HL-60 (cell line): ENCODE data around the gene DEGS1.

Experiments
- GABPA ChIP-seq: IDR thresholded peaks from 2 replicates; pipeline ENCODE4 v1.6.1; 2012; ENCODE audit warnings: low read depth
- POLR2AphosphoS5 ChIP-seq: IDR thresholded peaks from 2 replicates; pipeline ENCODE4 v1.6.1; 2012; ENCODE audit warnings: low read depth
- TF ChIP-seq, protein P1 (sequence below): IDR thresholded peaks from 2 replicates; pipeline ENCODE4 v1.6.1; 2012; ENCODE audit warnings: low read depth; ENCODE audit not compliant: insufficient replicate concordance
- TF ChIP-seq, protein P2 (sequence below): IDR thresholded peaks from one replicate; pipeline ENCODE4 v1.5.1; 2011; ENCODE audit warnings: low read length, control low read depth, inconsistent platforms; ENCODE audit not compliant: insufficient read depth

DNA sequence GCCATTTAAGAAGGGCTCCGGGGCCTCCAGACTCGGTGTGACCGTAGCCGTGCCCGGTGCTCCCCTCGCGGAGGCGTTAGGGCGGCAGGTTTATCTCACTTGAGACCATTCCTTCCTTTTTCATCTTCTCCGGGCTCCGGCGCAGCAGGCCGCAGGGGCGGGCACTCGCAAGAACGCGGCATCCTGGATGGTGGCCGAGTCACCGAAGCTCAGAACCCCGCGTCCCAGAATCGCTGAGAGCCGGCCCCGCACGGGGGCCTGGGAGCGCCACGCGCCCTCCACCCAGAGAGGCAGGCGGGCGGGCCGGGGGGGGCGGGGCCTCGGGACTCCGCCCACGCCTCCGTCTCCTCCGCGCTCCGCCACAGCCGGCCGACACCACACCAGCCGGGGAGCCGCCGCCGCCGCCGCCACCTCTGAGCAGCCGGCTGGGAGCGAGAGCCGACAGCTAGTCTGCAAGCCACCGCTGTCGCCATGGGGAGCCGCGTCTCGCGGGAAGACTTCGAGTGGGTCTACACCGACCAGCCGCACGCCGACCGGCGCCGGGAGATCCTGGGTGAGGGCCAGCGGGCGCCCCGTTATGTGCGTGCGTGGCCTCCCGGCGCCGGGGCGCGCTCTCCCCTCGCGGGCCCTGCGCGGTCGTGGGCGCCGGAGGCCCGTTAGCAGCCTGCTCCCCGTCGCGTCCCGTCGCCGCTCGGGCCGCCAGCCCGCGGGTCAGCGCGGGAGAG lies at the start of gene DEGS1:
- TF ChIP-seq, protein P1, sequence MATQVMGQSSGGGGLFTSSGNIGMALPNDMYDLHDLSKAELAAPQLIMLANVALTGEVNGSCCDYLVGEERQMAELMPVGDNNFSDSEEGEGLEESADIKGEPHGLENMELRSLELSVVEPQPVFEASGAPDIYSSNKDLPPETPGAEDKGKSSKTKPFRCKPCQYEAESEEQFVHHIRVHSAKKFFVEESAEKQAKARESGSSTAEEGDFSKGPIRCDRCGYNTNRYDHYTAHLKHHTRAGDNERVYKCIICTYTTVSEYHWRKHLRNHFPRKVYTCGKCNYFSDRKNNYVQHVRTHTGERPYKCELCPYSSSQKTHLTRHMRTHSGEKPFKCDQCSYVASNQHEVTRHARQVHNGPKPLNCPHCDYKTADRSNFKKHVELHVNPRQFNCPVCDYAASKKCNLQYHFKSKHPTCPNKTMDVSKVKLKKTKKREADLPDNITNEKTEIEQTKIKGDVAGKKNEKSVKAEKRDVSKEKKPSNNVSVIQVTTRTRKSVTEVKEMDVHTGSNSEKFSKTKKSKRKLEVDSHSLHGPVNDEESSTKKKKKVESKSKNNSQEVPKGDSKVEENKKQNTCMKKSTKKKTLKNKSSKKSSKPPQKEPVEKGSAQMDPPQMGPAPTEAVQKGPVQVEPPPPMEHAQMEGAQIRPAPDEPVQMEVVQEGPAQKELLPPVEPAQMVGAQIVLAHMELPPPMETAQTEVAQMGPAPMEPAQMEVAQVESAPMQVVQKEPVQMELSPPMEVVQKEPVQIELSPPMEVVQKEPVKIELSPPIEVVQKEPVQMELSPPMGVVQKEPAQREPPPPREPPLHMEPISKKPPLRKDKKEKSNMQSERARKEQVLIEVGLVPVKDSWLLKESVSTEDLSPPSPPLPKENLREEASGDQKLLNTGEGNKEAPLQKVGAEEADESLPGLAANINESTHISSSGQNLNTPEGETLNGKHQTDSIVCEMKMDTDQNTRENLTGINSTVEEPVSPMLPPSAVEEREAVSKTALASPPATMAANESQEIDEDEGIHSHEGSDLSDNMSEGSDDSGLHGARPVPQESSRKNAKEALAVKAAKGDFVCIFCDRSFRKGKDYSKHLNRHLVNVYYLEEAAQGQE: no peak
- TF ChIP-seq, protein P2, sequence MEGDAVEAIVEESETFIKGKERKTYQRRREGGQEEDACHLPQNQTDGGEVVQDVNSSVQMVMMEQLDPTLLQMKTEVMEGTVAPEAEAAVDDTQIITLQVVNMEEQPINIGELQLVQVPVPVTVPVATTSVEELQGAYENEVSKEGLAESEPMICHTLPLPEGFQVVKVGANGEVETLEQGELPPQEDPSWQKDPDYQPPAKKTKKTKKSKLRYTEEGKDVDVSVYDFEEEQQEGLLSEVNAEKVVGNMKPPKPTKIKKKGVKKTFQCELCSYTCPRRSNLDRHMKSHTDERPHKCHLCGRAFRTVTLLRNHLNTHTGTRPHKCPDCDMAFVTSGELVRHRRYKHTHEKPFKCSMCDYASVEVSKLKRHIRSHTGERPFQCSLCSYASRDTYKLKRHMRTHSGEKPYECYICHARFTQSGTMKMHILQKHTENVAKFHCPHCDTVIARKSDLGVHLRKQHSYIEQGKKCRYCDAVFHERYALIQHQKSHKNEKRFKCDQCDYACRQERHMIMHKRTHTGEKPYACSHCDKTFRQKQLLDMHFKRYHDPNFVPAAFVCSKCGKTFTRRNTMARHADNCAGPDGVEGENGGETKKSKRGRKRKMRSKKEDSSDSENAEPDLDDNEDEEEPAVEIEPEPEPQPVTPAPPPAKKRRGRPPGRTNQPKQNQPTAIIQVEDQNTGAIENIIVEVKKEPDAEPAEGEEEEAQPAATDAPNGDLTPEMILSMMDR: no peak
- TF ChIP-seq GABPA (no peak), POLR2AphosphoS5 (peak; percentile 67; the same call in 1 of the 2 replicates)
